Measurements from ENCODE around the gene PLEKHA6. TPM values are rescaled to one million over a fixed set of nuclear protein-coding genes. Genes with fewer than 3 reads are reported as not detected.

Gene PLEKHA6
- total and polyA plus RNA-seq, 2 of the 4 experiments (the other 2 are of a cell fraction): 8.2 to 19.9 TPM

DNA sequence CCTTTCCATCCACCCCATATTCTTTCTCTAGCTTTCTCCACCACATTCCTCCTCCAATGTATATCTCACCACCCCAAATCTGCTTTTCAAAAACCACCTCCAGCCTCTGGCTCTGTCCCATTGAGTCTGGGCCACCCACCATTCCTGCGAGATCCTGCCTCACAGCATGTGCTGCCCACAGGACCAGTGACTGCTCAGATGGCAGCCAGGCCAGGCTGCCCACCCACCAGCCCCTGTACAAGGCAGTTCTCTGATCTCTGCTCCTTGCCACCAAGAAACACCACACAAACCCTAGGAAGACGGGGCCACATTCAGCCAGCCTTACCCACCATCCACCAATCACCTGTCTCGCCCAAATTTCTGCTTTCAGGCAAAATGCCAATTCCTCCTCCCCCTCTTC, 53.7 kb downstream of the PLEKHA6 start:
- peak overlapping the region; percentile 10; the same call in 1 of the 2 replicates for H3K4me3 ChIP-seq (ENCODE audit: insufficient read depth, low read depth, low read length)
- H3K23ac ChIP-seq (ENCODE audit: low read depth, low read length): no peak overlapping the region; the same call in 1 of the 2 replicates
- H2BK15ac ChIP-seq (ENCODE audit: low read depth, low read length): peak overlapping the region; percentile 45; the same call in 2 of the 3 replicates
- H3K4me1 ChIP-seq (ENCODE audit: control insufficient read depth, insufficient read depth, low read length): peaks cover 11% of the 10 kb centered on the region
- no peaks in the 10 kb centered on the region for H3K27me3 ChIP-seq (ENCODE audit: control insufficient read depth, insufficient read depth, low read length)
- POLR2A ChIA-PET (ENCODE audit: unreplicated experiment): interaction anchor here (0.6 kb wide), 1 partner anchor 11 kb away, joined by 3 read pairs; no protein-coding TSS in a partner anchor
- H2AFZ ChIP-seq (replicated peaks; ENCODE audit: low read length, poor library complexity): peak overlapping the region; percentile 35
- CTCF ChIA-PET: no interaction called here
- ATAC-seq (ENCODE audit: low read depth) (no peak), DNase-seq (no peak)
- peak overlapping the region; percentile 34 for H2AK9ac ChIP-seq (replicated peaks; ENCODE audit: low read depth, low read length, poor library complexity)
- H3K27ac ChIP-seq (ENCODE audit: insufficient read depth, low read length): no peak overlapping the region
- H4K8ac ChIP-seq (ENCODE audit: low read depth in 2 of 2, low read length in 2 of 2): peak overlapping the region in 1 of 2 experiments; percentile 38; a peak in 1 of 4 replicates
- no peak overlapping the region for H3K9ac ChIP-seq (ENCODE audit: low read depth, low read length)
- H3K36me3 ChIP-seq (ENCODE audit: control insufficient read depth, insufficient read depth, low read length): no peaks in the 10 kb centered on the region
- H3K4me2 ChIP-seq (ENCODE audit: low read depth, low read length): peak overlapping the region; percentile 55
- peaks cover 0 to 30% of the 10 kb centered on the region in 2 experiments; a peak in 2 of 4 replicates for H3K79me1 ChIP-seq (ENCODE audit: low read depth in 1 of 2, low read length in 2 of 2)
- H3K56ac ChIP-seq (ENCODE audit: extremely low read depth, insufficient read depth, low read length): no peak overlapping the region
- H4K91ac ChIP-seq (ENCODE audit: insufficient read depth, low read depth, low read length): 0 out of 2 replicates have a peak overlapping the region, but pooled peaks have one; percentile 33
- H3K14ac ChIP-seq (replicated peaks; ENCODE audit: low read depth, low read length): peak overlapping the region; percentile 48; the same call in 1 of the 2 replicates
- 91% methylated on average over 3 of the region's 3 CpGs; no CpG with 5 or more reads in 1 of the 2 experiments for WGBS, 2 experiments (ENCODE audit: extremely low coverage in 2 of 2, insufficient read length in 1 of 2)
- H2BK5ac ChIP-seq (ENCODE audit: low read depth, low read length, poor library complexity, severe bottlenecking): peak overlapping the region; percentile 9
- dilution Hi-C loops (cut with HindIII; ENCODE audit: low sequenced_read_pairs, unreplicated experiment): no loop called here
- intact Hi-C loops (cut with micrococcal nuclease): no loop called here
- BruUV-seq (replicated peaks): no TSS peak
- TF ChIP-seq MXI1 (IDR thresholded peaks at IDR 0.05; ENCODE audit: borderline replicate concordance, low read depth, low read length) (no peak), SMC3 (IDR thresholded peaks at IDR 0.05; ENCODE audit: low read depth, low read length) (no peak), BHLHE40 (IDR thresholded peaks at IDR 0.05; ENCODE audit: low read depth, low read length) (no peak), POLR2A (IDR thresholded peaks at IDR 0.05; ENCODE audit: low read depth, low read length) (no peak), RCOR1 (IDR thresholded peaks at IDR 0.05; ENCODE audit: insufficient replicate concordance, low read length) (no peak), RAD21 (IDR thresholded peaks at IDR 0.05; ENCODE audit: low read length) (no peak), CEBPB (IDR thresholded peaks at IDR 0.05; ENCODE audit: low read depth, low read length) (no peak), MAZ (IDR thresholded peaks at IDR 0.05; ENCODE audit: borderline replicate concordance, low read depth, low read length) (no peak), FOS (IDR thresholded peaks at IDR 0.05; ENCODE audit: low read depth, low read length) (no peak), NFE2L2 (IDR thresholded peaks at IDR 0.05; ENCODE audit: low read depth, low read length) (no peak), RFX5 (IDR thresholded peaks at IDR 0.05; ENCODE audit: low read depth, low read length) (no peak), CHD1 (IDR thresholded peaks at IDR 0.05; ENCODE audit: low read depth, low read length) (no peak), MAFK (IDR thresholded peaks at IDR 0.05; ENCODE audit: low read depth, low read length) (no peak)
- TF ChIP-seq, protein P1, sequence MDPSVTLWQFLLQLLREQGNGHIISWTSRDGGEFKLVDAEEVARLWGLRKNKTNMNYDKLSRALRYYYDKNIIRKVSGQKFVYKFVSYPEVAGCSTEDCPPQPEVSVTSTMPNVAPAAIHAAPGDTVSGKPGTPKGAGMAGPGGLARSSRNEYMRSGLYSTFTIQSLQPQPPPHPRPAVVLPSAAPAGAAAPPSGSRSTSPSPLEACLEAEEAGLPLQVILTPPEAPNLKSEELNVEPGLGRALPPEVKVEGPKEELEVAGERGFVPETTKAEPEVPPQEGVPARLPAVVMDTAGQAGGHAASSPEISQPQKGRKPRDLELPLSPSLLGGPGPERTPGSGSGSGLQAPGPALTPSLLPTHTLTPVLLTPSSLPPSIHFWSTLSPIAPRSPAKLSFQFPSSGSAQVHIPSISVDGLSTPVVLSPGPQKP (IDR thresholded peaks at IDR 0.05; ENCODE audit: borderline replicate concordance, low read depth, low read length): no peak
- TF ChIP-seq, protein P2, sequence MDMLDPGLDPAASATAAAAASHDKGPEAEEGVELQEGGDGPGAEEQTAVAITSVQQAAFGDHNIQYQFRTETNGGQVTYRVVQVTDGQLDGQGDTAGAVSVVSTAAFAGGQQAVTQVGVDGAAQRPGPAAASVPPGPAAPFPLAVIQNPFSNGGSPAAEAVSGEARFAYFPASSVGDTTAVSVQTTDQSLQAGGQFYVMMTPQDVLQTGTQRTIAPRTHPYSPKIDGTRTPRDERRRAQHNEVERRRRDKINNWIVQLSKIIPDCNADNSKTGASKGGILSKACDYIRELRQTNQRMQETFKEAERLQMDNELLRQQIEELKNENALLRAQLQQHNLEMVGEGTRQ (IDR thresholded peaks at IDR 0.05; ENCODE audit: low read depth, low read length): no peak
- TF ChIP-seq, protein P3, sequence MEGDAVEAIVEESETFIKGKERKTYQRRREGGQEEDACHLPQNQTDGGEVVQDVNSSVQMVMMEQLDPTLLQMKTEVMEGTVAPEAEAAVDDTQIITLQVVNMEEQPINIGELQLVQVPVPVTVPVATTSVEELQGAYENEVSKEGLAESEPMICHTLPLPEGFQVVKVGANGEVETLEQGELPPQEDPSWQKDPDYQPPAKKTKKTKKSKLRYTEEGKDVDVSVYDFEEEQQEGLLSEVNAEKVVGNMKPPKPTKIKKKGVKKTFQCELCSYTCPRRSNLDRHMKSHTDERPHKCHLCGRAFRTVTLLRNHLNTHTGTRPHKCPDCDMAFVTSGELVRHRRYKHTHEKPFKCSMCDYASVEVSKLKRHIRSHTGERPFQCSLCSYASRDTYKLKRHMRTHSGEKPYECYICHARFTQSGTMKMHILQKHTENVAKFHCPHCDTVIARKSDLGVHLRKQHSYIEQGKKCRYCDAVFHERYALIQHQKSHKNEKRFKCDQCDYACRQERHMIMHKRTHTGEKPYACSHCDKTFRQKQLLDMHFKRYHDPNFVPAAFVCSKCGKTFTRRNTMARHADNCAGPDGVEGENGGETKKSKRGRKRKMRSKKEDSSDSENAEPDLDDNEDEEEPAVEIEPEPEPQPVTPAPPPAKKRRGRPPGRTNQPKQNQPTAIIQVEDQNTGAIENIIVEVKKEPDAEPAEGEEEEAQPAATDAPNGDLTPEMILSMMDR (conservative IDR thresholded peaks at IDR 0.05; ENCODE audit: low read depth, low read length): no peak
- no peaks in the 10 kb centered on the region for H4K20me1 ChIP-seq (ENCODE audit: insufficient read depth, low read length)
- peak overlapping the region; percentile 46; the same call in 1 of the 2 replicates for H3K4ac ChIP-seq (ENCODE audit: low read depth, low read length)
- H3K18ac ChIP-seq (ENCODE audit: low read depth, low read length): no peak overlapping the region
- H2BK20ac ChIP-seq (ENCODE audit: low read depth, low read length): peak overlapping the region; percentile 46; the same call in 1 of the 2 replicates
- peaks cover 7% of the 10 kb centered on the region; the same call in 1 of the 2 replicates for H3K9me1 ChIP-seq (ENCODE audit: insufficient read depth, low read length)
- in situ Hi-C loops (cut with MboI; ENCODE audit: low sequenced_read_pairs): no loop called here
- H2BK120ac ChIP-seq (ENCODE audit: low read depth, low read length): peak overlapping the region; percentile 30
- no peaks in the 10 kb centered on the region for H3K9me3 ChIP-seq (ENCODE audit: control insufficient read depth, insufficient read depth, low read length)
- H4K5ac ChIP-seq (ENCODE audit: low read depth, low read length): peak overlapping the region; percentile 19; the same call in 1 of the 2 replicates
- H2AK5ac ChIP-seq (ENCODE audit: low read depth, low read length): peak overlapping the region; percentile 79

Measured in IMR-90 (cell line).